Body of pancreas (tissue), 4 donors: ENCODE measurements around the gene SGPL1. TPM values are rescaled to one million over a fixed set of nuclear protein-coding genes. Genes with fewer than 3 reads are reported as not detected.

Source experiments
- ATAC-seq: fragments of 150-250 bp; one replicate; pipeline ENCODE4 v1.9.1; 2016
- DNase-seq, 4 donors: peaks; one replicate each; pipeline ENCODE4 v3.0.0-alpha.2; 2019
- H3K27ac ChIP-seq, 4 donors: fragments of 200-600 bp; sonication (generic); 1 replicate in 3 of 4; 2 replicates in 1 of 4; pipeline versions ENCODE4 v1.5.1 to v1.6.1; 2016 to 2019; ENCODE audit warnings: mild to moderate bottlenecking in 1 of 4, mixed read lengths in 1 of 4, moderate library complexity in 1 of 4
- H3K27me3 ChIP-seq, 2 donors: fragments of 200-600 bp; sonication (generic); one replicate each; pipeline ENCODE4 v1.6.0; 2016; ENCODE audit warnings: mild to moderate bottlenecking in 1 of 2
- H3K36me3 ChIP-seq, 2 donors: fragments of 200-600 bp; sonication (generic); replicated peaks in 1 of 2; 2 replicates each; pipeline ENCODE4 v1.5.1; 2016; ENCODE audit warnings: low read depth in 2 of 2; ENCODE audit not compliant: insufficient read depth in 1 of 2
- H3K4me1 ChIP-seq: fragments of 200-600 bp; sonication (generic); one replicate; pipeline ENCODE4 v1.6.0; 2016
- H3K4me3 ChIP-seq, 2 donors: fragments of 200-600 bp; sonication (generic); 1 replicate in 1 of 2; 2 replicates in 1 of 2; pipeline ENCODE4 v1.5.1; 2016 to 2019
- H3K9me3 ChIP-seq, 3 donors: fragments of 200-600 bp; sonication (generic); 1 replicate in 2 of 3; 2 replicates in 1 of 3; pipeline ENCODE4 v1.5.1; 2016
- CTCF ChIP-seq, 7 experiments: fragments of 450-650 bp in 4 of 7; fragments of 200-600 bp in 3 of 7; sonication (generic) in 3 of 7; IDR thresholded peaks; one replicate each; pipeline ENCODE4 v1.5.1; 2016 to 2019; ENCODE audit warnings: antibody characterized with exemption in 7 of 7
- POLR2A ChIP-seq, 3 donors: fragments of 450-650 bp; IDR thresholded peaks; one replicate each; pipeline ENCODE4 v1.6.1; 2016; ENCODE audit warnings: antibody characterized with exemption in 3 of 3, mild to moderate bottlenecking in 2 of 3
- WGBS, 2 donors: methylation state at CpG; one replicate each; pipeline ENCODE4 v1.1.5; 2017; 5-methylcytosine and 5-hydroxymethylcytosine counted together
- intact Hi-C: fragments of 100-400 bp; cut with DNase I; formaldehyde crosslinking; loops from one replicate; pipeline ENCODE4 v1.15.1; 2023
- small RNA-seq: library from RNA; depleted of rRNA; stranded (forward); fragments of <200 nt; gene quantifications from one replicate; pipeline ENCODE3, GENCODE V24; 2016
- total RNA-seq, 2 donors: library from RNA; depleted of rRNA; stranded (reverse); fragments of >200 nt; gene quantifications; one replicate each; pipeline ENCODE4 v1.1.0, GENCODE V29; 2016

SGPL1 gene
- total RNA-seq, 2 donors from 2014 or later, result 36.3 to 43.8 TPM

- no peak for TF ChIP-seq POLR2A (IDR thresholded peaks at IDR 0.05)
- no peak for TF ChIP-seq CTCF (IDR thresholded peaks at IDR 0.05)
- no peak for ATAC-seq
- Histone ChIP-seq H3K4me3 (no peak overlapping the region), H3K27ac (no peak overlapping the region), H3K27me3 (no peaks in the 10 kb centered on the region), H3K9me3 (no peaks in the 10 kb centered on the region), H3K4me1 (no peaks in the 10 kb centered on the region), H3K36me3 (no peaks in the 10 kb centered on the region)
- intact Hi-C loops, result loop anchor here (10.0 kb wide), 1 partner anchor 264 kb away; no protein-coding TSS in a partner anchor
- WGBS, 2 donors, result 71 to 73% methylated on average over 17 of the region's 17 CpGs
- DNase-seq, result no peak
Measured at GRCh38 chr10:70930263-70931000, 114.7 kb downstream of the SGPL1 start.

Small RNA genes lying within 50 kb of the gene (small RNA-seq; reads per million reads assigned to genes)
- gene RPS26P40, result not detected

Other genes with a start within 250 kb of the SGPL1 start
- 1 to 10 TPM; 2.1 to 6.3 TPM for gene PRF1, start 213.2 kb upstream of the SGPL1 start, total RNA-seq
- under 1 TPM in 1 of 2 donors, not detected in 1; 0.33 TPM for gene ADAMTS14, start 143.4 kb upstream of the SGPL1 start, total RNA-seq
- not detected for gene TBATA, start 30.6 kb upstream of the SGPL1 start, total RNA-seq
- 10 to 100 TPM; 40.5 to 67.7 TPM for gene PCBD1, start 72.6 kb downstream of the SGPL1 start, total RNA-seq